ENCODE measurements around the gene TECPR1.
A peak's percentile ranks its signal among the peaks of the same experiment; 100 is the strongest.

Gene TECPR1

DNA sequence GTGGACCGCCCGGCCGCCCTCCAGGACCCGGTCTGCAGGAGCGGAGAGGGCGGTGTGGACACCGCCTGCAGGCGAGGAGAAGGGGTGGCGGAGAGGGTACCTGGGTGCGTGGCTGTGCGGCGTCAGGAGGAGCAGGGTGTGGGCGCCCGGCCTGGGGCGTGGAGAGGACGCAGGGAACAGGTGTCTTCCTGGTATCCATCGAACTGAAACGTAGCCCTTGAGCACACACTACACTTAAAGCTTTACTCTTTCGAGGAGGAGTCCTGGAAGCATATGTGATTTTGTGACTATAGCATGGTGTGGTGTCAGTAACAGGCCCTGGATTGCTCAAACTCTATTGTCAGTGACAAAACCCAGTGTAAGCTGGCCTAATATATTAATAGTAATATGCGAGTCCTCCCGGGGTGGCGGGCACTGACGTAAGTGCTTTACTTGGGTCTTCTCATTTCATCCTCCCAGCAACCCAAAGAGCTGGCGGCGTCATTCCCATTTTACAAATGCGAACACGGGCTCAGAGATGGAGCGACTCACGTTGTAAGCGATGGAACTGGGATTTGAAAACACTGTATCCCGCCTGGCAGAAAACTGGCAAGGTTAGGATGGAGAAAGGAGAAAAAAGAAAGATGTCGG lies 508 bp upstream of the TECPR1 start:
- TF ChIP-seq, protein P1, sequence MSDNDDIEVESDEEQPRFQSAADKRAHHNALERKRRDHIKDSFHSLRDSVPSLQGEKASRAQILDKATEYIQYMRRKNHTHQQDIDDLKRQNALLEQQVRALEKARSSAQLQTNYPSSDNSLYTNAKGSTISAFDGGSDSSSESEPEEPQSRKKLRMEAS (IDR thresholded peaks at IDR 0.05) = no peak
- TF ChIP-seq TAF1 (IDR thresholded peaks at IDR 0.05; ENCODE audit: low read depth) (peak; percentile 1; the same call in 1 of the 2 replicates), REST (IDR thresholded peaks at IDR 0.05; ENCODE audit: low read depth) (no peak), TCF12 (IDR thresholded peaks at IDR 0.05; ENCODE audit: low read depth) (no peak), CREB1 (IDR thresholded peaks at IDR 0.05; ENCODE audit: low read depth) (no peak), TEAD4 (IDR thresholded peaks at IDR 0.05) (no peak), FOXM1 (IDR thresholded peaks at IDR 0.05; ENCODE audit: borderline replicate concordance, low read depth) (no peak), ZBTB7A (IDR thresholded peaks at IDR 0.05; ENCODE audit: low read depth) (0 out of 2 replicates have a peak, but pooled peaks have one; percentile 20)

GRCh38 chr7:98251231-98251600 lies 816 bp downstream of the TECPR1 start:
- TF ChIP-seq CREB1 (IDR thresholded peaks at IDR 0.05; ENCODE audit: low read depth) = no peak
- no peak for TF ChIP-seq USF1 (IDR thresholded peaks at IDR 0.05)
- TF ChIP-seq NFIC (IDR thresholded peaks at IDR 0.05) = no peak
- TF ChIP-seq FOXM1 (IDR thresholded peaks at IDR 0.05; ENCODE audit: borderline replicate concordance, low read depth) = no peak
- TF ChIP-seq ZBTB7A (IDR thresholded peaks at IDR 0.05; ENCODE audit: low read depth) = no peak; the same call in 1 of the 2 replicates
- TF ChIP-seq EGR1 (IDR thresholded peaks at IDR 0.05) = no peak
- no peak for TF ChIP-seq TEAD4 (IDR thresholded peaks at IDR 0.05)
- TF ChIP-seq CEBPB (IDR thresholded peaks at IDR 0.05) = no peak
- TF ChIP-seq REST (IDR thresholded peaks at IDR 0.05; ENCODE audit: low read depth) = no peak
- TF ChIP-seq TAF1 (IDR thresholded peaks at IDR 0.05; ENCODE audit: low read depth) = no peak
- TF ChIP-seq TCF12 (IDR thresholded peaks at IDR 0.05; ENCODE audit: low read depth) = no peak
- no peak for TF ChIP-seq EP300 (IDR thresholded peaks at IDR 0.05; ENCODE audit: borderline replicate concordance)
- TF ChIP-seq, protein P1 (IDR thresholded peaks at IDR 0.05) = no peak
- no peak for TF ChIP-seq YY1 (IDR thresholded peaks at IDR 0.05; ENCODE audit: low read depth)
- no peak for TF ChIP-seq RAD21 (IDR thresholded peaks at IDR 0.05; ENCODE audit: low read depth)

- no peak for TF ChIP-seq YY1 (IDR thresholded peaks at IDR 0.05; ENCODE audit: low read depth)
- no peak for TF ChIP-seq CREB1 (IDR thresholded peaks at IDR 0.05; ENCODE audit: low read depth)
- no peak for TF ChIP-seq NFIC (IDR thresholded peaks at IDR 0.05)
- TF ChIP-seq TEAD4 (IDR thresholded peaks at IDR 0.05) = no peak
- no peak for TF ChIP-seq USF1 (IDR thresholded peaks at IDR 0.05)
- no peak for TF ChIP-seq EGR1 (IDR thresholded peaks at IDR 0.05)
Measured at GRCh38 chr7:98250789-98251188, 1.2 kb downstream of the TECPR1 start.

GRCh38 chr7:98249106-98249505 lies 2.9 kb downstream of the TECPR1 start:
- TF ChIP-seq REST (IDR thresholded peaks at IDR 0.05; ENCODE audit: low read depth) (no peak), TAF1 (IDR thresholded peaks at IDR 0.05; ENCODE audit: low read depth) (no peak), FOXM1 (IDR thresholded peaks at IDR 0.05; ENCODE audit: borderline replicate concordance, low read depth) (no peak), TCF12 (IDR thresholded peaks at IDR 0.05; ENCODE audit: low read depth) (no peak), EGR1 (IDR thresholded peaks at IDR 0.05) (no peak), CREB1 (IDR thresholded peaks at IDR 0.05; ENCODE audit: low read depth) (no peak), TEAD4 (IDR thresholded peaks at IDR 0.05) (no peak), YY1 (IDR thresholded peaks at IDR 0.05; ENCODE audit: low read depth) (no peak), NFIC (IDR thresholded peaks at IDR 0.05) (no peak), RAD21 (IDR thresholded peaks at IDR 0.05; ENCODE audit: low read depth) (no peak), EP300 (IDR thresholded peaks at IDR 0.05; ENCODE audit: borderline replicate concordance) (no peak), USF1 (IDR thresholded peaks at IDR 0.05) (no peak), ZBTB7A (IDR thresholded peaks at IDR 0.05; ENCODE audit: low read depth) (no peak), CEBPB (IDR thresholded peaks at IDR 0.05) (no peak)
- TF ChIP-seq, protein P1 (IDR thresholded peaks at IDR 0.05) = no peak

Data from Ishikawa (cell line).